Keratinocyte (primary cell): Measurements from ENCODE around the gene CDC6. TPM values are rescaled to one million over a fixed set of nuclear protein-coding genes. Genes with fewer than 3 reads are reported as not detected.

Source experiments
- DNase-seq: peaks from one replicate; pipeline ENCODE4 v3.0.0-alpha.2; 2011; ENCODE audit warnings: low read depth, missing footprints, low spot score
- FAIRE-seq: peaks from 2 replicates; lab custom pipeline; 2011; peaks lifted over from hg19 to GRCh38; lab: Jason Lieb, UNC
- H2AFZ ChIP-seq: 2 replicates; pipeline ENCODE4 v1.6.0; 2012; ENCODE audit warnings: low read length, control low read depth, inconsistent platforms; ENCODE audit not compliant: control insufficient read depth
- H3K27ac ChIP-seq: 2 replicates; pipeline ENCODE4 v1.5.1; 2011; ENCODE audit warnings: low read length; ENCODE audit not compliant: control insufficient read depth, insufficient read depth
- H3K27me3 ChIP-seq: 3 replicates; pipeline ENCODE4 v1.6.0; 2011; ENCODE audit warnings: low read length; ENCODE audit not compliant: control insufficient read depth, insufficient read depth; ENCODE audit errors: extremely low read depth
- H3K36me3 ChIP-seq, 2 experiments: 2 replicates in 1 of 2; 3 replicates in 1 of 2; pipeline ENCODE4 v1.5.1; 2011; ENCODE audit warnings: low read length in 2 of 2, mild to moderate bottlenecking in 1 of 2; ENCODE audit not compliant: control insufficient read depth in 2 of 2, insufficient read depth in 2 of 2; ENCODE audit errors: extremely low read depth in 1 of 2
- H3K4me1 ChIP-seq: 3 replicates; pipeline ENCODE4 v1.5.1; 2011; ENCODE audit warnings: low read length; ENCODE audit not compliant: control insufficient read depth, insufficient read depth; ENCODE audit errors: extremely low read depth
- H3K4me2 ChIP-seq: 3 replicates; pipeline ENCODE4 v1.6.0; 2011; ENCODE audit warnings: low read depth, low read length; ENCODE audit not compliant: control insufficient read depth, insufficient read depth; ENCODE audit errors: extremely low read depth
- H3K4me3 ChIP-seq, 3 experiments: fragments of 200-600 bp in 1 of 3; sonication (generic) in 1 of 3; 2 replicates in 2 of 3; 3 replicates in 1 of 3; pipeline ENCODE4 v1.5.1; 2011 to 2016; ENCODE audit warnings: low read length in 3 of 3, mild to moderate bottlenecking in 3 of 3, control low read depth in 2 of 3, inconsistent platforms in 1 of 3, low read depth in 1 of 3, mixed read lengths in 1 of 3, mixed run types in 1 of 3, moderate library complexity in 1 of 3; ENCODE audit not compliant: control insufficient read depth in 2 of 3, insufficient read depth in 2 of 3; ENCODE audit errors: extremely low read depth in 1 of 3
- H3K79me2 ChIP-seq: 2 replicates; pipeline ENCODE4 v1.6.0; 2012; ENCODE audit warnings: low read length; ENCODE audit not compliant: control insufficient read depth, insufficient read depth
- H3K9ac ChIP-seq: 3 replicates; pipeline ENCODE4 v1.6.0; 2011; ENCODE audit warnings: low read length; ENCODE audit not compliant: control insufficient read depth, insufficient read depth; ENCODE audit errors: extremely low read depth
- H3K9me1 ChIP-seq: 3 replicates; pipeline ENCODE4 v1.6.0; 2011; ENCODE audit warnings: low read length; ENCODE audit not compliant: control insufficient read depth, insufficient read depth; ENCODE audit errors: extremely low read depth
- H3K9me3 ChIP-seq: 2 replicates; pipeline ENCODE4 v1.5.1; 2012; ENCODE audit warnings: low read depth, low read length; ENCODE audit not compliant: control insufficient read depth
- H4K20me1 ChIP-seq: 3 replicates; pipeline ENCODE4 v1.6.0; 2011; ENCODE audit warnings: low read length; ENCODE audit not compliant: control insufficient read depth, insufficient read depth; ENCODE audit errors: extremely low read depth
- CTCF ChIP-seq, 3 experiments: IDR thresholded peaks in 1 of 3; conservative IDR thresholded peaks in 1 of 3; optimal IDR thresholded peaks in 1 of 3; 2 replicates in 2 of 3; 3 replicates in 1 of 3; pipeline versions ENCODE3 to v1.5.1; 2011; ENCODE audit warnings: low read length in 3 of 3, mild to moderate bottlenecking in 3 of 3, moderate library complexity in 2 of 3, control low read depth in 1 of 3, inconsistent platforms in 1 of 3; ENCODE audit not compliant: insufficient read depth in 2 of 3; ENCODE audit errors: extremely low read depth in 1 of 3
- EZH2 ChIP-seq: IDR thresholded peaks from one replicate; pipeline ENCODE4 v1.6.1; 2012; ENCODE audit warnings: inconsistent platforms, mild to moderate bottlenecking, low read length, moderate library complexity
- dilution Hi-C: fragments of 300-500 bp; cut with MboI; formaldehyde crosslinking; loops from one replicate; pipeline ENCODE4 v1.7.0; 2020; ENCODE audit warnings: low sequenced_read_pairs; ENCODE audit not compliant: extremely low pct_ligation_motif_present
- polyA plus RNA-seq, 5 experiments: library from polyadenylated mRNA; depleted of rRNA in 3 of 5; stranded (reverse) in 3 of 5; stranded (forward) in 1 of 5; unstranded in 1 of 5; fragments of >200 nt; gene quantifications; 1 replicate in 1 of 5; 2 replicates in 3 of 5; 3 replicates in 1 of 5; pipeline versions ENCODE4 v1.2.1 to v1.2.3, GENCODE V29; 2011 to 2012; ENCODE audit warnings: missing spikeins in 2 of 5, low read depth in 1 of 5, low replicate concordance in 1 of 5

The CDC6 gene
- polyA plus RNA-seq, 1 donor (not counting 4 experiments of a cell fraction or from before 2014, with no cell fraction given): 28.0 TPM

- Histone ChIP-seq H3K4me2 (no peak overlapping the region), H3K9me3 (no peaks in the 10 kb centered on the region), H4K20me1 (peaks cover 21% of the 10 kb centered on the region), H3K36me3 (peaks cover 0 to 2% of the 10 kb centered on the region in 2 experiments), H2AFZ (no peak overlapping the region), H3K4me1 (peaks cover 52% of the 10 kb centered on the region), H3K9me1 (peaks cover 2% of the 10 kb centered on the region), H3K9ac (no peak overlapping the region), H3K4me3 (no peak overlapping the region), H3K27ac (no peak overlapping the region), H3K79me2 (peaks cover 95% of the 10 kb centered on the region), H3K27me3 (no peaks in the 10 kb centered on the region)
- DNase-seq (no peak), FAIRE-seq (no peak)
- no peak for TF ChIP-seq CTCF (optimal IDR thresholded peaks at IDR 0.05 in 1 of 3, IDR thresholded peaks at IDR 0.05 in 1 of 3, conservative IDR thresholded peaks at IDR 0.05 in 1 of 3; ENCODE audit: extremely low read depth in 1 of 3, insufficient read depth in 2 of 3, low read length in 3 of 3)
- no peak for TF ChIP-seq EZH2
- dilution Hi-C loops: no loop called here
Measured at GRCh38 chr17:40325156-40326013, 37.7 kb downstream of the CDC6 start.

GRCh38 chr17:40326014-40326831 lies 38.5 kb downstream of the CDC6 start:
- H3K36me3 ChIP-seq: peaks cover 2 to 7% of the 10 kb centered on the region in 2 experiments
- FAIRE-seq: no peak
- no peak for DNase-seq
- peaks cover 21% of the 10 kb centered on the region for H4K20me1 ChIP-seq
- peaks cover 95% of the 10 kb centered on the region for H3K79me2 ChIP-seq
- no peaks in the 10 kb centered on the region for H3K9me3 ChIP-seq
- no peak overlapping the region for H3K4me3 ChIP-seq
- H3K9me1 ChIP-seq: peaks cover 2% of the 10 kb centered on the region
- H2AFZ ChIP-seq: no peak overlapping the region
- no peak overlapping the region for H3K27ac ChIP-seq
- peaks cover 44% of the 10 kb centered on the region for H3K4me1 ChIP-seq
- H3K27me3 ChIP-seq: no peaks in the 10 kb centered on the region
- no peak overlapping the region for H3K4me2 ChIP-seq
- no peak overlapping the region for H3K9ac ChIP-seq
- dilution Hi-C loops: no loop called here
- no peak for TF ChIP-seq EZH2
- no peak for TF ChIP-seq CTCF (optimal IDR thresholded peaks at IDR 0.05 in 1 of 3, IDR thresholded peaks at IDR 0.05 in 1 of 3, conservative IDR thresholded peaks at IDR 0.05 in 1 of 3; ENCODE audit: extremely low read depth in 1 of 3, insufficient read depth in 2 of 3, low read length in 3 of 3)
